ENCODE data around the gene PLXNC1. TPM values are rescaled to one million over a fixed set of nuclear protein-coding genes. Genes with fewer than 3 reads are reported as not detected.

Gene PLXNC1
- total and polyA plus RNA-seq, 9 of the 15 experiments (the other 6 are each of a cell fraction or from before 2014, with no cell fraction given), result 0.08 to 0.87 (median 0.28) TPM

DNA sequence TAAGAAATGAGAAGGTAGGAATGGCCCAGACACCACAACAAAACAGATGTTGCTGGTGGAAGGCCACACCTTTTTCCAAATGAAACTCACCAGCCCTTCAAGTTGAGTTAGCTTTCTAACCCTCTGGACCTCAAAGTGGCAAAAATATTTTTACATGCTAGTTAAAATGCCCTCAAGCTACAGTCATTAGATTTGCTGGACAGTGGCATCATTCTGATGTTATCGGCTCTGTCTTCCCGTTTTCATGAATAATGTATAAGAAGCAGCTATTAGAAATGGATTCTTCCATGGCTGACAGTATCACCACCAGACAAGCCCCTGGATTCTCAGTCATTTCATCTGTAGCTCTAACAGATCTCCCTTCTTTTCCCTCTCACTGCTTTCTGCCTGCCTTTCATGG is 37.1 kb upstream of the PLXNC1 start:
- FAIRE-seq (no peak), DNase-seq (ENCODE audit: extremely low read depth in 1 of 4, low spot score in 3 of 4) (no peak), ATAC-seq (no peak)
- TF ChIP-seq KAT8 (IDR thresholded peaks at IDR 0.05; ENCODE audit: low read depth) (no peak), ZNF785 (CRISPR knock-in tag; IDR thresholded peaks at IDR 0.05) (no peak), SREBF2 (CRISPR knock-in tag; IDR thresholded peaks at IDR 0.05) (no peak), NFIX (CRISPR knock-in tag; IDR thresholded peaks at IDR 0.05; ENCODE audit: low read depth) (no peak), GABPB1 (CRISPR knock-in tag; IDR thresholded peaks at IDR 0.05) (no peak), KDM5B (IDR thresholded peaks at IDR 0.05; ENCODE audit: insufficient replicate concordance, low read depth, low read length) (no peak), SRSF7 (optimal IDR thresholded peaks at IDR 0.05; ENCODE audit: low read depth, low read length) (no peak)
- Histone ChIP-seq H3K9ac (ENCODE audit: insufficient read depth in 1 of 2, low read depth in 2 of 2, low read length in 2 of 2) (no peak overlapping the region), H2AFZ (ENCODE audit: low read depth, low read length) (no peak overlapping the region), H3K27me3 (ENCODE audit: control insufficient read depth in 2 of 2, insufficient read depth in 2 of 2, low read length in 2 of 2) (no peaks in the 10 kb centered on the region; a peak in 1 of 5 replicates), H3K36me3 (ENCODE audit: control insufficient read depth, insufficient read depth, low read length) (no peaks in the 10 kb centered on the region), H4K20me1 (replicated peaks; ENCODE audit: control insufficient read depth, insufficient read depth, low read length) (no peaks in the 10 kb centered on the region), H3K4me1 (replicated peaks in 1 of 2; ENCODE audit: control insufficient read depth in 2 of 2, insufficient read depth in 2 of 2, low read length in 2 of 2) (no peaks in the 10 kb centered on the region; a peak in 1 of 5 replicates), H3K9me3 (replicated peaks; ENCODE audit: control insufficient read depth, insufficient read depth, low read depth, low read length) (no peaks in the 10 kb centered on the region), H3K4me2 (ENCODE audit: insufficient read depth, low read length) (no peak overlapping the region), H3K27ac (ENCODE audit: extremely low read depth, low read depth, low read length) (no peak overlapping the region), H3K4me3 (no peak overlapping the region), H3K79me2 (ENCODE audit: control insufficient read depth, insufficient read depth, low read length) (no peaks in the 10 kb centered on the region), H3K9me1 (ENCODE audit: control insufficient read depth, insufficient read depth, low read length) (no peaks in the 10 kb centered on the region)
- CTCF ChIA-PET (ENCODE audit: low intra/inter-chr PET ratio), result no interaction called here
- WGBS (ENCODE audit: insufficient coverage, low coverage, missing lambda C conversion rate), result 15% methylated on average over 2 of the region's 2 CpGs
- POLR2A ChIA-PET, result interaction anchor here (0.7 kb wide), 1 partner anchor 17 kb away, joined by 4 read pairs; no protein-coding TSS in a partner anchor
- no TSS peak for BruUV-seq (replicated peaks)
- intact Hi-C loops (cut with micrococcal nuclease) (no loop called here), in situ Hi-C loops (cut with MboI) (loop anchor here (25.0 kb wide), 1 partner anchor 1324 kb away; no protein-coding TSS in a partner anchor)

Measured in K562 (cell line).